Fibroblast of lung (primary cell): ENCODE measurements around the gene FKTN. TPM values are rescaled to one million over a fixed set of nuclear protein-coding genes. Genes with fewer than 3 reads are reported as not detected.
A peak's percentile ranks its signal among the peaks of the same experiment; 100 is the strongest.
"Not testable (repeated sequence)": the region's sequence is repeated elsewhere in the genome, so short reads cannot be mapped to it uniquely, and the experiment has no call there.

ENCODE experiments used
- DNase-seq, 2 donors: peaks; one replicate each; pipeline versions ENCODE4 v3.0.0 to v3.0.0-alpha.2; 2010; ENCODE audit warnings: low read depth in 2 of 2
- H2AFZ ChIP-seq: 2 replicates; pipeline ENCODE4 v1.5.1; 2012; ENCODE audit warnings: low read length, control low read depth, inconsistent platforms
- H3K27ac ChIP-seq: 2 replicates; pipeline ENCODE4 v1.5.1; 2011; ENCODE audit warnings: low read length, control low read depth; ENCODE audit not compliant: insufficient read depth
- H3K27me3 ChIP-seq: 2 replicates; pipeline ENCODE4 v1.5.1; 2011; ENCODE audit warnings: mild to moderate bottlenecking, low read length; ENCODE audit not compliant: control insufficient read depth, insufficient read depth
- H3K36me3 ChIP-seq: 2 replicates; pipeline ENCODE4 v1.5.1; 2011; ENCODE audit warnings: low read length; ENCODE audit not compliant: control insufficient read depth, insufficient read depth
- H3K4me1 ChIP-seq: 2 replicates; pipeline ENCODE4 v1.5.1; 2011; ENCODE audit warnings: low read length; ENCODE audit not compliant: control insufficient read depth, insufficient read depth; ENCODE audit errors: extremely low read depth
- H3K4me2 ChIP-seq: 2 replicates; pipeline ENCODE4 v1.5.1; 2011; ENCODE audit warnings: low read length, control low read depth; ENCODE audit not compliant: insufficient read depth; ENCODE audit errors: extremely low read depth
- H3K4me3 ChIP-seq, 4 experiments: fragments of 200-600 bp in 1 of 4; sonication (generic) in 1 of 4; replicated peaks in 1 of 4; 2 replicates each; pipeline ENCODE4 v1.5.1; 2011 to 2016; ENCODE audit warnings: low read length in 4 of 4, low read depth in 3 of 4, mild to moderate bottlenecking in 3 of 4, control low read depth in 2 of 4, inconsistent platforms in 1 of 4, mixed read lengths in 1 of 4; ENCODE audit not compliant: insufficient read depth in 1 of 4; ENCODE audit errors: control extremely low read depth in 1 of 4
- H3K79me2 ChIP-seq: 2 replicates; pipeline ENCODE4 v1.5.1; 2012; ENCODE audit warnings: mild to moderate bottlenecking, low read length, inconsistent platforms; ENCODE audit not compliant: control insufficient read depth, insufficient read depth
- H3K9ac ChIP-seq: 2 replicates; pipeline ENCODE4 v1.5.1; 2011; ENCODE audit warnings: mild to moderate bottlenecking, low read length, control low read depth; ENCODE audit not compliant: insufficient read depth
- H3K9me3 ChIP-seq: 2 replicates; pipeline ENCODE4 v1.5.1; 2012; ENCODE audit warnings: low read depth, low read length; ENCODE audit not compliant: control insufficient read depth, insufficient read depth
- H4K20me1 ChIP-seq: 2 replicates; pipeline ENCODE4 v1.5.1; 2011; ENCODE audit warnings: low read length; ENCODE audit not compliant: control insufficient read depth, insufficient read depth; ENCODE audit errors: extremely low read depth
- CTCF ChIP-seq, 2 donors: IDR thresholded peaks in 1 of 2; conservative IDR thresholded peaks in 1 of 2; 1 replicate in 1 of 2; 2 replicates in 1 of 2; pipeline ENCODE4 v1.5.1; 2011 to 2012; ENCODE audit warnings: low read length in 2 of 2, control low read depth in 1 of 2, inconsistent platforms in 1 of 2, low read depth in 1 of 2, mild to moderate bottlenecking in 1 of 2
- EZH2 ChIP-seq: IDR thresholded peaks from 2 replicates; pipeline ENCODE4 v1.5.1; 2012; ENCODE audit warnings: low read length, control low read depth, mild to moderate bottlenecking; ENCODE audit errors: missing control alignments
- polyA plus RNA-seq, 2 donors: library from polyadenylated mRNA; depleted of rRNA in 1 of 2; stranded (reverse) in 1 of 2; unstranded in 1 of 2; fragments of >200 nt; gene quantifications; 2 replicates each; pipeline ENCODE4 v1.2.1, GENCODE V29; 2011 to 2012; ENCODE audit warnings: missing spikeins in 1 of 2
- total RNA-seq: library from RNA; depleted of rRNA; stranded (reverse); fragments of >200 nt; gene quantifications from 2 replicates; pipeline ENCODE4 v1.2.1, GENCODE V29; 2014

Gene FKTN
- total and polyA plus RNA-seq, 2 donors (not counting 1 experiment from before 2014, with no cell fraction given): 31.0 to 32.9 TPM

GRCh38 chr9:105511446-105511845 lies 46.5 kb upstream of the FKTN start:
- TF ChIP-seq CTCF (conservative IDR thresholded peaks at IDR 0.05 in 1 of 2, IDR thresholded peaks at IDR 0.05 in 1 of 2; ENCODE audit: low read depth in 1 of 2, low read length in 2 of 2) (no peak), EZH2 (no peak)
- no peak for DNase-seq
- Histone ChIP-seq H3K4me1 (peaks cover 5% of the 10 kb centered on the region), H4K20me1 (no peaks in the 10 kb centered on the region), H3K4me3 (no peak overlapping the region), H3K79me2 (no peaks in the 10 kb centered on the region), H3K4me2 (no peak overlapping the region), H3K9ac (no peak overlapping the region), H3K36me3 (peaks cover 1% of the 10 kb centered on the region), H3K27me3 (no peaks in the 10 kb centered on the region), H3K9me3 (no peaks in the 10 kb centered on the region), H3K27ac (no peak overlapping the region), H2AFZ (no peak overlapping the region)

- no peak overlapping the region for H3K4me2 ChIP-seq
- no peaks in the 10 kb centered on the region for H3K79me2 ChIP-seq
- no peak overlapping the region for H3K4me3 ChIP-seq
- H3K4me1 ChIP-seq: no peaks in the 10 kb centered on the region
- H3K36me3 ChIP-seq: peaks cover 1% of the 10 kb centered on the region
- H3K9me3 ChIP-seq: no peaks in the 10 kb centered on the region
- no peaks in the 10 kb centered on the region for H4K20me1 ChIP-seq
- no peak for DNase-seq
- no peak for TF ChIP-seq CTCF (conservative IDR thresholded peaks at IDR 0.05 in 1 of 2, IDR thresholded peaks at IDR 0.05 in 1 of 2; ENCODE audit: low read depth in 1 of 2, low read length in 2 of 2)
- no peak for TF ChIP-seq EZH2
- no peak overlapping the region for H2AFZ ChIP-seq
- H3K27me3 ChIP-seq: no peaks in the 10 kb centered on the region
- no peak overlapping the region for H3K27ac ChIP-seq
- H3K9ac ChIP-seq: no peak overlapping the region
Measured at GRCh38 chr9:105515811-105516413, 42.0 kb upstream of the FKTN start.

GRCh38 chr9:105519710-105520369 lies 38.1 kb upstream of the FKTN start:
- not testable (repeated sequence) for H3K36me3 ChIP-seq, H4K20me1 ChIP-seq, H3K9me3 ChIP-seq, H2AFZ ChIP-seq, H3K4me1 ChIP-seq, DNase-seq, H3K27me3 ChIP-seq, H3K4me2 ChIP-seq, H3K27ac ChIP-seq, H3K79me2 ChIP-seq, H3K9ac ChIP-seq
- peak overlapping the region in 2 of 4 experiments; percentile 38 to 39 for H3K4me3 ChIP-seq

- H3K9ac ChIP-seq, H3K79me2 ChIP-seq, H4K20me1 ChIP-seq, H3K9me3 ChIP-seq, H3K4me2 ChIP-seq, H3K4me3 ChIP-seq, H2AFZ ChIP-seq, H3K27me3 ChIP-seq, H3K4me1 ChIP-seq, H3K36me3 ChIP-seq, H3K27ac ChIP-seq: not testable (repeated sequence)
- DNase-seq: peak in 1 of 2 donors; percentile 36
Measured at GRCh38 chr9:105520992-105521391, 36.9 kb upstream of the FKTN start.

- H3K4me3 ChIP-seq, DNase-seq, H3K9me3 ChIP-seq, H3K4me1 ChIP-seq, H3K9ac ChIP-seq, H3K4me2 ChIP-seq, H3K27me3 ChIP-seq, H4K20me1 ChIP-seq, H3K79me2 ChIP-seq, H3K27ac ChIP-seq, H2AFZ ChIP-seq, H3K36me3 ChIP-seq: not testable (repeated sequence)
Measured at GRCh38 chr9:105522618-105523385, 35.1 kb upstream of the FKTN start.
